ENCODE measurements around the gene CIPC. TPM values are rescaled to one million over a fixed set of nuclear protein-coding genes. Genes with fewer than 3 reads are reported as not detected.

Gene CIPC
- total and polyA plus RNA-seq, 9 of the 15 experiments (the other 6 are each of a cell fraction or from before 2014, with no cell fraction given): 5.0 to 16.9 (median 10.7) TPM

- ChIA-PET CTCF (ENCODE audit: low intra/inter-chr PET ratio) (interaction anchor here (1.5 kb wide), 1 partner anchor 221 kb away, joined by 5 read pairs; no protein-coding TSS in a partner anchor), POLR2A (interaction anchor here (0.6 to 3.1 kb wide), 3 partner anchors 12 to 159 kb away, joined by 3 to 11 read pairs (median 4); no protein-coding TSS in a partner anchor)
- ATAC-seq: no peak; the same call in 2 of the 3 replicates
- in situ Hi-C loops (cut with MboI): no loop called here
- peak overlapping the region; percentile 92 for H2AFZ ChIP-seq (ENCODE audit: low read depth, low read length)
- no peaks in the 10 kb centered on the region for H3K9me1 ChIP-seq (ENCODE audit: control insufficient read depth, insufficient read depth, low read length)
- FAIRE-seq: peak; percentile 74
- WGBS (ENCODE audit: insufficient coverage, low coverage, missing lambda C conversion rate): 3% methylated on average over 19 of the region's 20 CpGs
- no peaks in the 10 kb centered on the region for H3K36me3 ChIP-seq (ENCODE audit: control insufficient read depth, insufficient read depth, low read length)
- TSS peak; percentile 88 for BruUV-seq (replicated peaks)
- H3K4me1 ChIP-seq (replicated peaks in 1 of 2; ENCODE audit: control insufficient read depth in 2 of 2, insufficient read depth in 2 of 2, low read length in 2 of 2): peaks cover 9 to 13% of the 10 kb centered on the region in 2 experiments; a peak in 4 of 5 replicates
- no peaks in the 10 kb centered on the region for H4K20me1 ChIP-seq (replicated peaks; ENCODE audit: control insufficient read depth, insufficient read depth, low read length)
- intact Hi-C loops (cut with micrococcal nuclease): no loop called here
- DNase-seq (ENCODE audit: extremely low read depth in 1 of 4, low spot score in 3 of 4): peak in 1 of 4 experiments; percentile 31
- peaks cover 36% of the 10 kb centered on the region for H3K79me2 ChIP-seq (ENCODE audit: control insufficient read depth, insufficient read depth, low read length)
- no peaks in the 10 kb centered on the region for H3K27me3 ChIP-seq (ENCODE audit: control insufficient read depth in 2 of 2, insufficient read depth in 2 of 2, low read length in 2 of 2)
- no peaks in the 10 kb centered on the region for H3K9me3 ChIP-seq (replicated peaks; ENCODE audit: control insufficient read depth, insufficient read depth, low read depth, low read length)
- H3K4me2 ChIP-seq (ENCODE audit: insufficient read depth, low read length): peak overlapping the region; percentile 93
- H3K4me3 ChIP-seq: peak overlapping the region; percentile 82
- H3K9ac ChIP-seq (ENCODE audit: insufficient read depth in 1 of 2, low read depth in 2 of 2, low read length in 2 of 2): peak overlapping the region; percentile 90 to 96
- peak overlapping the region; percentile 95 for H3K27ac ChIP-seq (ENCODE audit: extremely low read depth, low read depth, low read length)
- TF ChIP-seq SAP30 (IDR thresholded peaks at IDR 0.05; ENCODE audit: borderline replicate concordance, insufficient read depth, low read depth, low read length, poor library complexity, severe bottlenecking): peak; percentile 54
- peak; percentile 60; the same call in 1 of the 2 replicates for TF ChIP-seq GTF2E2 (tag; IDR thresholded peaks at IDR 0.05)
- TF ChIP-seq NFYB (IDR thresholded peaks at IDR 0.05; ENCODE audit: extremely low read depth, insufficient read length): no peak
- peak; percentile 25; the same call in 1 of the 2 replicates for TF ChIP-seq PKNOX1 (IDR thresholded peaks at IDR 0.05)
- no peak for TF ChIP-seq ZNF644 (tag; IDR thresholded peaks at IDR 0.05; ENCODE audit: low read depth)
- TF ChIP-seq MEF2A (IDR thresholded peaks at IDR 0.05; ENCODE audit: control insufficient read depth, low read depth, low read length): peak; percentile 66; the same call in 1 of the 2 replicates
- peak in 1 of 2 experiments; percentile 57 for TF ChIP-seq E2F6 (IDR thresholded peaks at IDR 0.05; ENCODE audit: borderline replicate concordance in 1 of 2, extremely low read depth in 1 of 2, insufficient read depth in 1 of 2, insufficient read length in 1 of 2, low read depth in 1 of 2, low read length in 1 of 2, poor library complexity in 1 of 2, severe bottlenecking in 1 of 2)
- TF ChIP-seq KDM5B (IDR thresholded peaks at IDR 0.05; ENCODE audit: insufficient replicate concordance, low read depth, low read length): peak; percentile 12
- peak; percentile 36 for TF ChIP-seq POLR2B (IDR thresholded peaks at IDR 0.05; ENCODE audit: low read depth, partially characterized antibody)
- no peak for TF ChIP-seq ZNF561 (CRISPR knock-in tag; conservative IDR thresholded peaks at IDR 0.05)
- peak; percentile 78 for TF ChIP-seq NKRF (IDR thresholded peaks at IDR 0.05; ENCODE audit: borderline replicate concordance)
- TF ChIP-seq HMBOX1 (IDR thresholded peaks at IDR 0.05): peak; percentile 88
- TF ChIP-seq NFIX (CRISPR knock-in tag; IDR thresholded peaks at IDR 0.05; ENCODE audit: low read depth): no peak
- 0 out of 2 replicates have a peak, but pooled peaks have one; percentile 22 for TF ChIP-seq BACH1 (tag; IDR thresholded peaks at IDR 0.05)
- TF ChIP-seq ARID2 (IDR thresholded peaks at IDR 0.05): peak; percentile 27; the same call in 1 of the 2 replicates
Observed at GRCh38 chr14:77097006-77097699, 905 bp upstream of the CIPC start.
